GM06990 (cell line): ENCODE measurements around the gene NPFFR1.
A peak's percentile ranks its signal among the peaks of the same experiment; 100 is the strongest.

Experiments
- DNase-seq: peaks from one replicate; pipeline ENCODE4 v3.0.0-alpha.2; 2011; ENCODE audit not compliant: insufficient read length; ENCODE audit errors: extremely low read depth
- H3K27me3 ChIP-seq: replicated peaks from 2 replicates; pipeline ENCODE4 v1.6.0; 2011; ENCODE audit warnings: low read length; ENCODE audit not compliant: control insufficient read depth, insufficient read depth
- H3K36me3 ChIP-seq: 2 replicates; pipeline ENCODE4 v1.5.1; 2011; ENCODE audit warnings: low read length; ENCODE audit not compliant: control insufficient read depth, insufficient read depth
- H3K4me3 ChIP-seq: replicated peaks from 2 replicates; pipeline ENCODE4 v1.5.1; 2011; ENCODE audit warnings: low read depth, mild to moderate bottlenecking, control low read depth, low read length
- TF ChIP-seq, protein P1 (sequence below): IDR thresholded peaks from 2 replicates; pipeline ENCODE4 v1.5.1; 2011; ENCODE audit warnings: low read length, control low read depth, mild to moderate bottlenecking, inconsistent platforms; ENCODE audit not compliant: insufficient read depth, poor library complexity, severe bottlenecking

The NPFFR1 gene

DNA sequence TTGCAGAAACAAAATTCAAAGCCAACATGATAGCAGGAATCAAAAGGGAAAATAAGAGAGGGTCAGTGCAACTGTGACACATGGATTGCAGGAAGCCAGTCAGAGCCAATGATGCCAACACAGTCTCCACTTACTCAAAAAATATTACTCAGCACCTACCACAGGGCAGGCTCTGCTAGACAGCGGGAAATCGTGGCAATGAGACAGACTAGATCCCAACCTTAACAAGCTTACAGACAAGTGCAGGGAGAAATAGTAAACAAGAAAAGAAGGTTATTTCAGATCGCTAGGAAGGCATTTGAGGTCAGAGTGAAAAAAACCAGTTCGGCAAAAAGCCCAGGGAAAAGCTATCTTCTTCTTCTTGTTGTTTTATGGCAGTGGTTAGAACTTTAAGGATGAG, 45.2 kb upstream of the NPFFR1 start:
- no peaks in the 10 kb centered on the region for H3K36me3 ChIP-seq
- TF ChIP-seq, protein P1, sequence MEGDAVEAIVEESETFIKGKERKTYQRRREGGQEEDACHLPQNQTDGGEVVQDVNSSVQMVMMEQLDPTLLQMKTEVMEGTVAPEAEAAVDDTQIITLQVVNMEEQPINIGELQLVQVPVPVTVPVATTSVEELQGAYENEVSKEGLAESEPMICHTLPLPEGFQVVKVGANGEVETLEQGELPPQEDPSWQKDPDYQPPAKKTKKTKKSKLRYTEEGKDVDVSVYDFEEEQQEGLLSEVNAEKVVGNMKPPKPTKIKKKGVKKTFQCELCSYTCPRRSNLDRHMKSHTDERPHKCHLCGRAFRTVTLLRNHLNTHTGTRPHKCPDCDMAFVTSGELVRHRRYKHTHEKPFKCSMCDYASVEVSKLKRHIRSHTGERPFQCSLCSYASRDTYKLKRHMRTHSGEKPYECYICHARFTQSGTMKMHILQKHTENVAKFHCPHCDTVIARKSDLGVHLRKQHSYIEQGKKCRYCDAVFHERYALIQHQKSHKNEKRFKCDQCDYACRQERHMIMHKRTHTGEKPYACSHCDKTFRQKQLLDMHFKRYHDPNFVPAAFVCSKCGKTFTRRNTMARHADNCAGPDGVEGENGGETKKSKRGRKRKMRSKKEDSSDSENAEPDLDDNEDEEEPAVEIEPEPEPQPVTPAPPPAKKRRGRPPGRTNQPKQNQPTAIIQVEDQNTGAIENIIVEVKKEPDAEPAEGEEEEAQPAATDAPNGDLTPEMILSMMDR = no peak
- no peak for DNase-seq

DNA sequence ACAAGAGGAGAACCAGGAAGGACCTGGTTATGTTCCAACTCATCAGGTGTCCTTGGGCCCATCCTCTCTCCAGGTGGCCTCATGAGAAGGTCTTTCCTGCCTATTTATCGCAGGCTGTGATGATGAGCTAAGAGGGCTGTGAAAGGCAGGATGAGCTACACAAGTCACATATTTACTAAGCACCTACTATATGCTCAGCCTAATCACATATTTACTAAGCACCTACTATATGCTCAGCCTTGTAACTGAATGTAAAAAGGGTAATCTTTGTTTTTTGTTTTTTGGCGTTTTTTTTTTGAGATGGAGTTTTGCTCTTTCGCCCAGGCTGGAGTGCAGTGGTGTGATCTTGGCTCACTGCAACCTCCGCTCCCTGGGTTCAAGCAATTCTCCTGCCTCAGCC, 44.2 kb upstream of the NPFFR1 start:
- DNase-seq = no peak
- Histone ChIP-seq H3K36me3 (no peaks in the 10 kb centered on the region), H3K27me3 (no peaks in the 10 kb centered on the region), H3K4me3 (no peak overlapping the region)
- TF ChIP-seq, protein P1 = no peak

More for the DNA sequence above, 45.2 kb upstream of the NPFFR1 start:
- Histone ChIP-seq H3K4me3 (no peak overlapping the region), H3K27me3 (no peaks in the 10 kb centered on the region)

DNA sequence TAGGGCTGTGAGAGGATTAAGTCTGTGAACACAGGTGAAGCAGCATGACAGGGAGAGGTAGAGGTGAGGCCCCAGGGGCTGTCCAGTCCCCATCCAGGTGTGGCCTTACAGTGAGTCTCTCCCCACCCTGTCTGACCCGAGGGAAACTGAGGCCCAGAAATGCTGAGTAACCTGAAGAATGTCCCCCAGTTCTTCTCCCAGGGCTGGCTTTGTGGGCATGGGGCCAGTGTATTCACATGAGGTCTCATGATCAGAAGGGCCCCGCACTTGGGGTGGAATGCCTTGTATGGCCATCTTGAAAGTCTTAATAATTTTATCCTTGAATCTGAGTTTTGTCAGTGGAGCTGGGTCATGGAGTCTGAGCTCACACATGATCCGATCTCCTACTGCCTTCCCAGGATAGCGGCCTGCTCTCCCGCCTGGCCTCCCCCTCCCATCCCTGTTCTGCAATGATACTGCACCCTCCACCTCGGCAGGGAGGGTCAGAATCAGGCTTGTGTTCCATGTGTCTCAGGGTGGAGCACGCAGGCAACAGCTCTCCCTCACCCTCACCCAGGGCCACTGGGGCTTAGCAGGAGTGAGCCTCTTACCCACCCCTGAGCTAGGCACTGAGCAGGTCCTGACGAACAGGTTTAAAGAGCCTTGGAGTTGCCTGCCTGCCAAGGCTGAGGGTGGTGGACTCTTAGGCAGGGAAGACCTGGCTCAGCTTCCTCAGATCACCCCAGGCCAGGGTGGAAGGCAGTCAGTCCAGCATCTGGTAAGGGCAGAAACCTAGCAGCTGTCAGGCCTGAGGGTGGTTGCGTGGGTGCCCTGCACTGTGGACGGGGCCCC, 41.4 kb upstream of the NPFFR1 start:
- H3K4me3 ChIP-seq = no peak overlapping the region
- no peaks in the 10 kb centered on the region for H3K36me3 ChIP-seq
- no peaks in the 10 kb centered on the region for H3K27me3 ChIP-seq
- DNase-seq = no peak
- TF ChIP-seq, protein P1 = no peak

DNA sequence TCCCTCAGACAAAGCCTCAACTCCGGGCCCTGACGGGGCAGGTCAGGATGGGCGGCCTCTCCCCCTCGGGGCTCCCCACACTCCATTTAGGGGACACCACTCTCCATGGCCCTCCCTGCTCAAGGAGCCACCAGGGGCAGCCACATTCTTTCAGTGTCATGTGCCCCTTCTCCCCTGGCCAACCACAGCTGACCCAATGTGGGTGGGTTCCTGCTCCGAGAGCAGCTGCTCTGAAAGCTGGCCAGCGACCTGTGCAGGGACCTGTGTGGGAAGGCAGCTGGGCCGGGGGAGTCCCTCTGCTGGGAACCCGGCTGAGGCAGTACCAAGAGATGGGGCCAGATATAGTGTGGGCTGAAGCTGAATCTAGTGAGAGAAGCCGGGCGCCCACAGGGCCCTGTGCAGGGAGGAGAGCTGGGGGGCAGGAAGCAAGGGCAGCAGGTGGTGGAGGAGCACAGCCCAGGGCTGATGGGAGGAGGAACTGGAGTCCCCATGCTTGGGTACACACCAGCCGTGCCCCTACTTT, 40.6 kb upstream of the NPFFR1 start:
- Histone ChIP-seq H3K36me3 (no peaks in the 10 kb centered on the region), H3K27me3 (no peaks in the 10 kb centered on the region), H3K4me3 (no peak overlapping the region)
- DNase-seq = peak; percentile 41
- TF ChIP-seq, protein P1 = no peak

DNA sequence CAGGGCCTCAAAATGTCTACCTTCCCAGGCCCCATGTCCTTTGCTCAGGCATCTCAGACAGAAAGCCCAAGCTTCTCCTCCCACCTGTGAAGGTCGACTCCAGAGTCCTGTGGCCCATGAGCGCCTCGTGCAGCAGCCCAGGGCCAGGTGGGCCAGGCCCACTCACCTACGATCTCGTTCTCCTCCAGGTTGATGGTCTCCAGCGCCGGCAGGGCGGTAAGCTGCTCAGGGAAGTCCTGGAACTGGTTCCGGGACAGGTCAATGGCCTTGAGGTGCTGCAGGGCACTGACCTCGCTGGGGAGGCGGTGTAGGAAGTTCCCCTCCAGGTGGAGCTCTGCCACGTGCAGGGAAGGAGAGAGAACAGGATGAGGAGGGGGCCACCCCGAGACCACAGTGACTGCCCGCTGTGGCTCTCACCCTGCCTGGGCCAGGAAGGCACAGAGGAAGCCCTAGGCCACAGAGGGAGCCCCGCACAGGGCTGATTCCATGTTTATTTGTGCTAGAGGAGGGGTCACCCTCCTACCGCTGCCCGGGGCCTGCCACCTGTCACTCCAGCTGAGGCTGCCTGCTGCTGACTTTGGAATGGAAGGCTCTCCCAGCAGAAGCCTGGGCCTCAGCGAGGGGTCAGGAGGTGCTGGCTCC, 40.0 kb upstream of the NPFFR1 start:
- Histone ChIP-seq H3K27me3 (no peaks in the 10 kb centered on the region), H3K36me3 (no peaks in the 10 kb centered on the region), H3K4me3 (no peak overlapping the region)
- TF ChIP-seq, protein P1 = peak; percentile 8
- no peak for DNase-seq
